ENCODE measurements around the gene FALEC. TPM values are rescaled to one million over a fixed set of nuclear protein-coding genes. Genes with fewer than 3 reads are reported as not detected.
A peak's percentile ranks its signal among the peaks of the same experiment; 100 is the strongest.

Gene FALEC
- total RNA-seq, 2 donors from 2014 or later: 0.70 to 1.6 TPM

GRCh38 chr1:150552128-150552910 is 36.8 kb downstream of the FALEC start:
- Mint-ChIP-seq H3K27ac (no peak overlapping the region), H3K4me3 (no peak overlapping the region), H3K9me3 (no peaks in the 10 kb centered on the region), H3K4me1 (peaks cover 11% of the 10 kb centered on the region), H3K36me3 (ENCODE audit: low read depth) (peaks cover 2% of the 10 kb centered on the region), H3K27me3 (ENCODE audit: insufficient read depth) (peaks cover 22% of the 10 kb centered on the region)
- WGBS, 2 experiments (ENCODE audit: insufficient coverage in 1 of 2, insufficient read length in 1 of 2): 71 to 75% methylated on average over 7 to 13 of the region's 13 CpGs
- Histone ChIP-seq H3K4me1 (ENCODE audit: control insufficient read depth, insufficient read depth, low read length) (peaks cover 3% of the 10 kb centered on the region), H3K36me3 (ENCODE audit: control insufficient read depth, insufficient read depth, low read length) (peaks cover 7% of the 10 kb centered on the region), H3K27ac (ENCODE audit: low read depth, low read length) (no peak overlapping the region), H3K9me3 (ENCODE audit: control insufficient read depth, low read length) (no peaks in the 10 kb centered on the region), H3K9ac (ENCODE audit: extremely low read depth, low read length, poor library complexity, severe bottlenecking) (no peak overlapping the region), H3K27me3 (ENCODE audit: control insufficient read depth, insufficient read depth, low read length, poor library complexity, severe bottlenecking) (no peaks in the 10 kb centered on the region), H3K4me3 (ENCODE audit: low read length) (no peak overlapping the region)
- TF ChIP-seq, protein P1, sequence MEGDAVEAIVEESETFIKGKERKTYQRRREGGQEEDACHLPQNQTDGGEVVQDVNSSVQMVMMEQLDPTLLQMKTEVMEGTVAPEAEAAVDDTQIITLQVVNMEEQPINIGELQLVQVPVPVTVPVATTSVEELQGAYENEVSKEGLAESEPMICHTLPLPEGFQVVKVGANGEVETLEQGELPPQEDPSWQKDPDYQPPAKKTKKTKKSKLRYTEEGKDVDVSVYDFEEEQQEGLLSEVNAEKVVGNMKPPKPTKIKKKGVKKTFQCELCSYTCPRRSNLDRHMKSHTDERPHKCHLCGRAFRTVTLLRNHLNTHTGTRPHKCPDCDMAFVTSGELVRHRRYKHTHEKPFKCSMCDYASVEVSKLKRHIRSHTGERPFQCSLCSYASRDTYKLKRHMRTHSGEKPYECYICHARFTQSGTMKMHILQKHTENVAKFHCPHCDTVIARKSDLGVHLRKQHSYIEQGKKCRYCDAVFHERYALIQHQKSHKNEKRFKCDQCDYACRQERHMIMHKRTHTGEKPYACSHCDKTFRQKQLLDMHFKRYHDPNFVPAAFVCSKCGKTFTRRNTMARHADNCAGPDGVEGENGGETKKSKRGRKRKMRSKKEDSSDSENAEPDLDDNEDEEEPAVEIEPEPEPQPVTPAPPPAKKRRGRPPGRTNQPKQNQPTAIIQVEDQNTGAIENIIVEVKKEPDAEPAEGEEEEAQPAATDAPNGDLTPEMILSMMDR (conservative IDR thresholded peaks at IDR 0.05): no peak
- DNase-seq: peak; percentile 65

DNA sequence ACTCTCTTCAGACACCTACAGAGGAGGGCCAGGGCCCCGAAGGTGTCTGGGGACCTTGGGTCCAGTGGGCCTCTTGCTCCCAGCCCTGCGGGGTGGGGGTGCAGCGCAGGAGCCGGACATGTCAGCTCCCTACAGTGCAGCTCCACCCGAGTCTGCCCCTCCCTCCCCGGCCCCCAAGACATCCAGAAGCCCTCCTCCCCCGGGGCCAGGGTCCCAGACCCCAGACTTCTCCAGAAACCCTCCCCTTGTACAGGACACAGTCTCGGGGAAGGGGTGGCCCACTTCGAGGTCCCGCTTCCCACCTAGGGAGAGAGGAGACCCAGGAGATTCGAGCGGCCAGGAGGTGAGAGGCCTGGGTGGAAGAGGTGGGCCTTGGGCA is 37.3 kb downstream of the FALEC start:
- H3K27me3 ChIP-seq (ENCODE audit: control insufficient read depth, insufficient read depth, low read length, poor library complexity, severe bottlenecking): no peaks in the 10 kb centered on the region
- Mint-ChIP-seq H3K4me3 (no peak overlapping the region), H3K36me3 (ENCODE audit: low read depth) (peaks cover 2% of the 10 kb centered on the region), H3K9me3 (no peaks in the 10 kb centered on the region), H3K27me3 (ENCODE audit: insufficient read depth) (peaks cover 20% of the 10 kb centered on the region), H3K4me1 (peaks cover 11% of the 10 kb centered on the region), H3K27ac (no peak overlapping the region)
- no peak for DNase-seq
- TF ChIP-seq, protein P1 (conservative IDR thresholded peaks at IDR 0.05): no peak
- no peak overlapping the region for H3K4me3 ChIP-seq (ENCODE audit: low read length)
- peaks cover 3% of the 10 kb centered on the region for H3K4me1 ChIP-seq (ENCODE audit: control insufficient read depth, insufficient read depth, low read length)
- H3K9me3 ChIP-seq (ENCODE audit: control insufficient read depth, low read length): no peaks in the 10 kb centered on the region
- H3K36me3 ChIP-seq (ENCODE audit: control insufficient read depth, insufficient read depth, low read length): peaks cover 7% of the 10 kb centered on the region
- no peak overlapping the region for H3K9ac ChIP-seq (ENCODE audit: extremely low read depth, low read length, poor library complexity, severe bottlenecking)
- WGBS, 2 experiments (ENCODE audit: insufficient coverage in 1 of 2, insufficient read length in 1 of 2): 92 to 96% methylated on average over 4 to 12 of the region's 12 CpGs
- no peak overlapping the region for H3K27ac ChIP-seq (ENCODE audit: low read depth, low read length)

GRCh38 chr1:150553392-150554085 is 38.0 kb downstream of the FALEC start:
- H3K27me3 Mint-ChIP-seq (ENCODE audit: insufficient read depth): peaks cover 15% of the 10 kb centered on the region
- H3K9ac ChIP-seq (ENCODE audit: extremely low read depth, low read length, poor library complexity, severe bottlenecking): no peak overlapping the region

More at GRCh38 chr1:150553392-150554085, 38.0 kb downstream of the FALEC start:
- Histone ChIP-seq H3K27ac (ENCODE audit: low read depth, low read length) (no peak overlapping the region), H3K27me3 (ENCODE audit: control insufficient read depth, insufficient read depth, low read length, poor library complexity, severe bottlenecking) (no peaks in the 10 kb centered on the region), H3K4me3 (ENCODE audit: low read length) (no peak overlapping the region), H3K36me3 (ENCODE audit: control insufficient read depth, insufficient read depth, low read length) (peaks cover 7% of the 10 kb centered on the region), H3K4me1 (ENCODE audit: control insufficient read depth, insufficient read depth, low read length) (peaks cover 3% of the 10 kb centered on the region), H3K9me3 (ENCODE audit: control insufficient read depth, low read length) (no peaks in the 10 kb centered on the region)
- WGBS, 2 experiments (ENCODE audit: insufficient coverage in 1 of 2, insufficient read length in 1 of 2): 93% methylated on average over 9 to 23 of the region's 23 CpGs
- Mint-ChIP-seq H3K4me1 (peaks cover 11% of the 10 kb centered on the region), H3K9me3 (no peaks in the 10 kb centered on the region), H3K36me3 (ENCODE audit: low read depth) (peaks cover 2% of the 10 kb centered on the region), H3K4me3 (no peak overlapping the region), H3K27ac (no peak overlapping the region)
- DNase-seq: no peak
- TF ChIP-seq, protein P1 (conservative IDR thresholded peaks at IDR 0.05): no peak

Measured in endodermal cell (in vitro differentiated cells).